Fibroblast of pulmonary artery (primary cell): Measurements from ENCODE around the gene AACS.

Source experiments
- DNase-seq: peaks from one replicate; pipeline ENCODE4 v3.0.0-alpha.2; 2010; ENCODE audit warnings: low read depth
- H3K4me3 ChIP-seq: replicated peaks from 2 replicates; pipeline ENCODE4 v1.5.1; 2011; ENCODE audit warnings: low read depth, mild to moderate bottlenecking, control low read depth, low read length, moderate library complexity
- CTCF ChIP-seq: IDR thresholded peaks from 2 replicates; pipeline ENCODE4 v1.5.1; 2011; ENCODE audit warnings: mild to moderate bottlenecking, control low read depth, low read length, inconsistent platforms; ENCODE audit errors: missing control alignments

Gene AACS

DNA sequence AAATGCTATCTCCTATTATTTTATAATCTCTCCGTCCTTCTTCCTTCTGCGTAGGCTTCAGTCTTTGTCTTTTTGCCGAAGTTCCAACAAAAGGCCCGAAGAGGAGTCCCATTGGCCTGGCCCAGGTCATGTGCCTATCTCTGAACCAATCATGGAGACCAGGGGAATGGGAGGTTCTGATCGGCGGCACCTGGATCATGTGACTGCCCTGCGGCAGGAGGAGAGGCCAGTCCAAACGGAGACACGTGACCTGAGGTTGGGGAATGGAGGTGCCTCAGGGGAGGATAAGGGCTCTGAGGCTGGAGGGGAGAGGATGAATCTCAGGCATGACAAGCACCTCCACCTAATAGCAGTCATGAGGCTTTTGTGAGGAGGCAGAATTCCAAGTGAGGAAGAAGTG, 86.0 kb downstream of the AACS start:
- no peak overlapping the region for H3K4me3 ChIP-seq
- no peak for TF ChIP-seq CTCF
- DNase-seq = no peak

DNA sequence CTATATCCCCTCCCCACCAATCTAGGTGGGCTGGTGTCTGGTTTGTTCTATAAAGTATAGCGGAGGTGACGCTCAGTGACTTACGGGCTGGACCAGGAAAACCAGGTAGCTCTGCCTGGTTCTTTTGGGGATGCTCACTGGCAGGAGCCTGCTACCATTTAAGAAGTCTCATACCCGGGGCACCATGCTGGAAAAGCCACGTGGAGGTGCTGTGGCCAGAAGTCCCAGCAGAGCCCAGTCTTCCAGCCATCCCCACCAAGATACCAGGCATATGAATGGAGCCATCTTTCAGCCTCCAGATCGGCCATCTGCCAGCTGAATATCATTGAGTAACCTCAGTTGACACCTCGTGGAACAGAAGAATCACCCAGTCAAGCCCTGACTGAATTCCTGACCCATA, 87.2 kb downstream of the AACS start:
- no peak for TF ChIP-seq CTCF
- DNase-seq = no peak
- no peak overlapping the region for H3K4me3 ChIP-seq

- no peak overlapping the region for H3K4me3 ChIP-seq
- no peak for TF ChIP-seq CTCF
- DNase-seq = no peak
These were observed 90.1 kb downstream of the AACS start for GRCh38 chr12:125155366-125155765.

DNA sequence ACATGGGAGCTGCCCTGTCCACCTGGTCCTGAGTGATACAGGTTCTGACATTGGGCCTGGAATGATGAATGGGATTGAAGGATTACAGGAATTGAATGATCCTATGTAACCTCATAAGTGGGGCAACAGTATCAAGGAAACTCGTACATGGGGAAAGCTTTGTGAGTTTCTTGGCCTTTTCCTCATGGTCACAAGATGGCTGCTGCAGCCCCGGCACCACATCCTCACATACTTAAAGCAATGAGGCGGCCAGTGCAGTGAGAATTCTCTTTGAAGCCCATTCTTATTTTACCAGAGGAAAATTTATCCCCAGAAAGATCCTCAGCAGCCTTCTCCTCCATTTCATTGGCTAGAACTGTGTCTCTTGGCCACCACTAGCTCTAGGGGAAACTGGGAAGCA, 91.9 kb downstream of the AACS start:
- TF ChIP-seq CTCF = no peak
- DNase-seq = no peak
- H3K4me3 ChIP-seq = no peak overlapping the region

DNA sequence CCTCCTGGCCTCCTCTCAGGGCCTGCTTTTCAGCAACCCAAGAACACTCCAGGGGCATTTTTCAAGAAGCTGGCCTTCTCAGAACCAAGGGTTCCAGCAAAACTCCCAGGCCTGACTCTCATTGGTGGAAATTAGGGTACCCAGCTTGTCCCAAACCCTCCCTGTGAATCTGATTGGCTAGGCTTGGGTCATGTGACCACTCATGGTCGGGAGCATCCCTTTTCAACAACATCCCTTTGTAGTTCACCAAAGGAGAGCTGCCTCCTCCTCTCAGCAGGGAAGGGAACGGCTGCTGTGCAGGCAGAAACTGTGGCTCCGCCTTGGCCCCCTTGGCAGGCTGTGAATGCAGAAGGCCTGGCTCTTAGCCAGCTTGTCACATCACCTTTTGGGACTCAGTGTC, 94.5 kb downstream of the AACS start:
- no peak for DNase-seq
- H3K4me3 ChIP-seq = no peak overlapping the region
- no peak for TF ChIP-seq CTCF

GRCh38 chr12:125160281-125160955, 95.2 kb downstream of the AACS start:
- TF ChIP-seq CTCF = no peak
- H3K4me3 ChIP-seq = no peak overlapping the region
- DNase-seq = no peak

- no peak for TF ChIP-seq CTCF
- no peak for DNase-seq
- no peak overlapping the region for H3K4me3 ChIP-seq
These were observed 96.4 kb downstream of the AACS start for GRCh38 chr12:125161712-125162022.
